Forelimb muscle (tissue), 1 donor: ENCODE results near the gene XRCC6. TPM values are rescaled to one million over a fixed set of nuclear protein-coding genes. Genes with fewer than 3 reads are reported as not detected.
"Not testable (repeated sequence)": the region's sequence is repeated elsewhere in the genome, so short reads cannot be mapped to it uniquely, and the experiment has no call there.

Source experiments
- DNase-seq: peaks from one replicate; pipeline ENCODE4 v3.0.0-alpha.2; 2013; ENCODE audit warnings: low read depth
- polyA plus RNA-seq: library from polyadenylated mRNA; unstranded; fragments of 120-200 nt; gene quantifications from one replicate; pipeline ENCODE4 v1.2.1, GENCODE V29; 2013; ENCODE audit not compliant: insufficient read length

The XRCC6 gene
- polyA plus RNA-seq, 1 donor = 213 TPM

DNA sequence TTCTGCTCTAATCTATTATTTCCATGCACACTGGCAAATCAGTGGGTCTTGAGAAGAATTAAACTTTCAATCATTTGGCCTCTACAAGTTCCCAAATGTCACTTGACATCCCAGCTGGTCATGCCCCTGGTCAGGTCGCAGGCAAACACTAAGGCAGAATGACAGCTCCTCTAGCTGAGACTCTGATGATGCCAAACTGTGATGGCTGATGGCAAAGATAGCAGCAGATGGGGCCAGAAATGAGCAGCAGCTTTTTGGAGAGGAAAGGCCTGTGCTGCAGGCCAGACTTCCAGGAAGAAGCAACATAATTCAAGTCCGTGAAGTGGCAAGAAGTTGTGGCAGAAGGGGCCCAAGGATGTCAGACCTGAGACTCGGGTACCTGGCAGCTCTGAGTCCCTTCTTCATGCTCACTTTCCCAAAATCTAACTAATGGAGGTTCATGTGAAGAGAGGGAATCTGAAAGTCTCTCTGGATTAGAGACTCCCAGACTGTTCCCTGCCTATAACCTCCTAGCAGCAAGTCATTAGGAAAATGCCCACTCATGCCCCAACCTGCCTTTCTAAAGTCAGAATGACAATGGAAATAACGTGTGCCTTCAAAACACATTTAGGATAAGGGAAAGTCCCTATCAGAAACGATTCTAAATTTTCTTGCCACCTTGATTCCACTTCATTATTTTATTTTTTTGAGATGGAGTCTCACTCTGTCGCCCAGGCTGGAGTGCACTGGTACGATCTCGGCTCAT, 22.0 kb upstream of the XRCC6 start:
- DNase-seq = no peak

DNA sequence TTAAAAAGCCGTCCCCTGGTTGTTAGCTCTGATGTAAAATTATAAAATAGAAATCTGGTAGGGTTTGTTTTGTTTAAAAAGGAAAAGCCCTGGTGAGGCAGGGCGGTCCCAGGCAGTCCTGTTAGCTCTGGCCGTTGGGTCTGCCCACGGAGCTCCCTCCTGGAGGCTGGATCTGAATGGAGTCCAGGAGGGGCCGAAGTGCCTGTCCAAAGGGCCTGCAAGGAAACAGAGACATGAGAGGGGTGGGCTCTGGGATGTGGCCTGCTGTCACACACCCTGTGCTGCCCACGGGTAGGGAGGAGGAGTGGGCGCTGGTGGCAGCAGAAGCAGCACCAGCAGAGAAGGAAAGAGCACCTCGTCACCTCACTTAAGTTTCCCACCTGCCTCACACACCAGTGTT, 20.1 kb upstream of the XRCC6 start:
- DNase-seq = no peak

DNA sequence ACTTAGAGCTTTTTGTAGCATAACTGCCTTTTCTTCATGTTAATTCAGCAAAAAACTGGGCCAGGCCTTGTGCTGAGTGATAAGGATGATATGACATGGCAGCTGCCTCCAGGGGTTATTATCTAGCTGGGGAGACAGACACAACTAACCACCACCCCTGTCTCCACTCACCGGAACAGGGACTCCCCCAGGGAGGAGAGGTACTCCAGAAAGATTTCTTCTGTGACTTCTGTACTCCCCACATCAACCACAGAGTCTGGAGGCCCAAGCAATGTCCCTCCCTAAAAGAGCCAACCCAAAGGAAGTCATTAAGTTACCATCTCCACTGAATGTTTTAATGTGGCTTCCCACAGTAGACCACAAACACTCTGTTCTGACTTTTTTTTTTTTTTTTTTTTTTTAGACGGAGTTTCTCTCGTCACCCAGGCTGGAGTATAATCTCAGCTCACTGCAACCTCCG, 17.2 kb upstream of the XRCC6 start:
- no peak for DNase-seq

DNA sequence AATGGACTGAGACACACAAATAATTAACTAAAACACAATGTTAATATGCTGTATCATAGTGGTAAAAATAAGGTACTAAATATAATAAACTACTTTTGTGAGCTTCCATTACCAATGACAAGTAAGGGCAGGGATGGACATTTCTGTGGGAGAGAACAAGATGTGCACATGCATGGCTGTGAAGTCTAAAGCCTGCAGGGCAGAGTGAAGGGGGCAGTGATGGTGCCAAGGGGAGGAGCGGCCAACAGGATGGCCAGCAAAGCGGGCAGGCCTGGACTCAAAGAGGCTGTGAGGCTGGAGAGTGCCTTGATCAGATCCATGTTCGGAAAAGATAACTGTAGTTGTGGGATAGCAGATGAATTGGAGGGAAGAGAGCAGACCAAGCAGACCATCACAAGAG, 12.7 kb upstream of the XRCC6 start:
- no peak for DNase-seq

DNA sequence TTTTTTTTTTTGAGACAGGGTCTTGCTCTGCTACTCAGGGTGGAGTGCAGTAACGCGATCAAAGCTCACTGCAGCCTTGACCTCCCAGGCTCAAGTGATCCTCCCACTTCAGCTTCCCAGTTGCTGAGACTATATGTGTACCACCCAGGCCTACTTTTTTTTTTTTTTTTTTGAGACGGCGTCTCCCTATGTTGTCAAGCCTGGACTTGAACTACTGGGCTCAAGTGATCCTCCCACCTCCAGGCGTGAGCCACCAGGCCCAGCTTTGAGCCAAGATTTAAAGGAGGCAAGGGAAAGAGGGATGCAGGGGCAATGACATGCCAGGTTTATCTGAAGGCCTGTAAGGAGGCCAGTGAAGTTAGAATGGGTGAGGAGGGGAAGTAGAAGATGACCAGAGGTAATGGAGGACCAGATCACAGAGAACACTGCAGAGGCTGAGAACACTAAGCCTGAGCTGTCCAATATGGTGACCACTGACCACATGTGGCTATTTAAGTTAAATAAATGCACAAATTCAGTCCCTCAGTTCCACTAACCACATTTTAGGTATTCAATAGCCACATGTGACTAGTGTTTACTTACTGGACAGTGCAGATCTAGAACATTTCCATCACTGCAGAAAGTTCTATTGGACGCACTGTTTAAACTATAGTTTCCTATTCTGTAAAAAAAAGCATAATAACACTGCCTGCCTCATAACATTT, 8.3 kb upstream of the XRCC6 start:
- no peak for DNase-seq

DNA sequence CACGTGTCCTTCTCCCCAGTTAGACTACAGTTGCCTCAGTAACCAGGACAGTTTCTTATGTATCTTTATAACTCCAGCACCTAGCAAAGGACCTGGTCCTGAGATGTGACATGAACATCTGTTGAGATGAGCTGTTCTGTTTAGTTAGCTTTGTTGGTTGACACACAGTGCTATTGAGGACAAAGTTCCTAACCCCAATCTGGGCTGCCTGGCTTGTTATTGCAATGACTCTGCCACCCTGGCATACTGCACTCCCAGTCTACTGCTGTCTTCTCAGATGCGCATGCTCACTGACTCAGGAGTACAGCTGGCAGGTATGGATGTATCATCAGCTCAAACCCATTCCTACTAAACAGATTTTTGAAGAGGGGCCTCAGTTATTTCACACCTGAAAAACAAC, 7.6 kb upstream of the XRCC6 start:
- no peak for DNase-seq

DNA sequence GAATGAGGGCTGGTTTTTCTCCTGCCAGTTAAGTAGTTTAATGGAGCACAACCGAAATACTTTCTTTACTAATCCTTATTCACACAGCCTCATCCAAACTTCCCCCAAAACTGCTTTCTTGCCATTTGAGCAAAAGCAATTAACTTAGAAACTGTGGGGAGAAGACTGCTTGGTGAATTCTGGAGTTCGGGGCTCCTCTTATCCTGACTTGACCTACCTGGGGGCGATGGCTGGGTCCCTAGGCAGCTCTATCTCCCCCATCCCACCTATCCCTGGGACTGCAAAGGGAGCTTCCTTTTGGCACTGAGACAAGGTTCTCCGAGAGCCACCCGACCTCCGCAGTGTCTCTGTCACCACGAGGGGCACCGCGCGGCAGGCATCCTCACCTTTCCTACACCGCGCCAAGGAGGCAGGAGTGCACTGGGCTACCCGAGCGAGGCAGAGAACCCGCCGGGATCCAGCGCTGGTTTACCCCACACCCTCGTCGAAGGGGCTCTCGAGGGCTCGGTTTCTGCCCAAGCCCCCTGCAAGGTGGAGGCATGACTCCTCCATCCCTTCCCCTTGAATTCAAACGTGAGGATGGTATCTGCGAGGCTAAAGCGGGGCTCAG, 1.0 kb upstream of the XRCC6 start:
- DNase-seq = no peak

DNA sequence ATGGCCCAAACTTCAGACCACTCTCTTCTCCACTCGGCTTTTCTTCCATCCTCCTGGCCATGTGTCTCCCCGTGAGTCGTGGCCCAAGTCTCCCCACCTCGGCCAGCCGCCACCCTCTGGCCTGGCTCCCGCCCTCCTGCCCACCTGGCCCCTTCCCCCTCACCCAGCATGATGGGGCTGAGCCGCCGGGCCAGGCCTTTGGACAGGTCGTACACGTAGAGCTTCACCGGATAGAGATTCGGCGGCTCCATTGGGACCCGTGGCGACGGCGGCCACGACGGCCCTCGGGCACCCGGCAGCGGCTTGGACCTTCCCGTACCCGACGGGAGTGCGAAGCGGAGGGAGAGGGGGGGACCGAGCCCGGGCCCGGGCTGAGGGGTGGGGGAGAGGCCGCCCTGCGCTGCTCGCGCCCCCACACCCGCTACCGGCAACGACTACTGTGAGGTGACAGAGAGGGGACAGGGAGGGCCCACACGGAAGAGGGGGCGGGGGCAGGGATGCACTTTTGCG, 451 bp upstream of the XRCC6 start, which contains the start of gene DESI1:
Gene DESI1 (minus strand): TSS at position 455 of the 510 bp plus-strand sequence. CDS start 204 bp downstream, at position 251.
- DNase-seq = no peak

DNA sequence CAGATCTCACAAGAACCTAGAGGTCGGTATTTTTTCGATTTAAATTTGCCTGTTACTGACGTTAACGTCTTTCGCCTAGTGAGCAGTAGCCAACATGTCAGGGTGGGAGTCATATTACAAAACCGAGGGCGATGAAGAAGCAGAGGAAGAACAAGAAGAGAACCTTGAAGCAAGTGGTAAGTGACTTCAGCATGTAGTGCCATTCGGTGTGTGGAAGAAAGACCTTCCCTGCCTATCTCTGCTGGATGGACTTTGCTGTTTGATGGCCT, 750 bp downstream of the XRCC6 start:
- no peak for DNase-seq

DNA sequence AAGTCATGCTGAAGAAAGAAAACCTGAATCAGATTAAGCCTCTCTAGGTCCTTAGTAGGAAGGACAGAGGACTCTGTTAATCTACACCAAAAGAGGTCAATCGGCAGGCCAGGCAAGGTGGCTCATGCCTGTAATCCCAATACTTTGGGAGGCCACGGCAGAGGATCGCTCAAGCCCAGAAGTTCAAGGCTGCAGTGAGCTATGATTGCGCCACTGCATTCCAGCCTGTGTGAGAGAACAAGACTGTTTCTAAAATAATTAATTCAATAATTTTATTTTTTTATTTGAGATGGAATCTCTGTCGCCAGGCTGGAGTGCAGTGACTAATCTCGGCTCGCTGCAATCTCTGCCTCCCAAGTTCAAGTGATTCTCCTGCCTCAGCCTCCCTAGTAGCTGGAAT, 4.5 kb downstream of the XRCC6 start:
- DNase-seq = no peak

DNA sequence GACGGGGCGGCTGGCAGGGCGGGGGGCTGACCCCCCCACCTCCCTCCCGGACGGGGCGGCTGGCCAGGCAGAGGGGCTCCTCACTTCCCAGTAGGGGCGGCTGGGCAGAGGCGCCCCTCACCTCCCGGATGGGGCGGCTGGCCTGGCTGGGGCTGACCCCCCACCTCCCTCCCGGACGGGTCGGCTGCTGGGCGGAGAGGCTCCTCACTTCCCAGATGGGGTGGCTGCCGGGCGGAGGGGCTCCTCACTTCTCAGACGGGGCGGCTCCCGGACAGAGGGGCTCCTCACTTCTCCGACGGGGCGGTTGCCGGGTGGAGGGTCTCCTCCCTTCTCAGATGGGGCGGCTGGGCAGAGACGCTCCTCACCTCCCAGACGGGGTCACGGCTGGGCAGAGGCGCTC, 10.0 kb downstream of the XRCC6 start:
- not testable (repeated sequence) for DNase-seq

DNA sequence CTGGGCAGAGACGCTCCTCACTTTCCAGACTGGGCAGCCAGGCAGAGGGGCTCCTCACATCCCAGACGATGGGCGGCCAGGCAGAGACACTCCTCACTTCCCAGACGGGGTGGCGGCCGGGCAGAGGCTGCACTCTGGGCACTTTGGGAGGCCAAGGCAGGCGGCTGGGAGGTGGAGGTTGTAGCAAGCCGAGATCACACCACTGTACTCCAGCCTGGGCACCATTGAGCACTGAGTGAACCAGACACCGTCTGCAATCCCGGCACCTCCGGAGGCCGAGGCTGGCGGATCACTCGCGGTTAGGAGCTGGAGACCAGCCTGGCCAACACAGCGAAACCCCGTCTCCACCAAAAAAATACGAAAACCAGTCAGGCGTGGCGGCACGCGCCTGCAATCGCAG, 10.5 kb downstream of the XRCC6 start:
- DNase-seq = not testable (repeated sequence)

DNA sequence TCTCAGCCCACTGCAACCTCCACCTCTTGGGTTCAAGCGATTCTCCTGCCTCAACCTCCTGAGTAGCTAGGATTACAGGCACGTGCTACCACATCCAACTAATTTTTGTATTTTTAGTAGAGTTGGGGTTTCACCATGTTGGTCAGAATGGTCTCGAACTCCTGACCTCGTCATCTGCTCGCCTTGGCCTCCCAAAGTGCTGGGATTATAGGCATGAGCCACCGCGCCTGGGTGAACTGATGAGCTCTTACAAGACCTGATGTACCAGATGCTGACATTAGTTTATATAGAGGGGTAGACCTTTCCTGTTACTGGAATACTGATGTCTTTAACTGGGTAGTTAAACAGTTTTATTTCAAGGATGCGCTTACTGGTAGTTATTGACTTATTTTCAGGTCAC, 13.5 kb downstream of the XRCC6 start:
- DNase-seq = not testable (repeated sequence)

DNA sequence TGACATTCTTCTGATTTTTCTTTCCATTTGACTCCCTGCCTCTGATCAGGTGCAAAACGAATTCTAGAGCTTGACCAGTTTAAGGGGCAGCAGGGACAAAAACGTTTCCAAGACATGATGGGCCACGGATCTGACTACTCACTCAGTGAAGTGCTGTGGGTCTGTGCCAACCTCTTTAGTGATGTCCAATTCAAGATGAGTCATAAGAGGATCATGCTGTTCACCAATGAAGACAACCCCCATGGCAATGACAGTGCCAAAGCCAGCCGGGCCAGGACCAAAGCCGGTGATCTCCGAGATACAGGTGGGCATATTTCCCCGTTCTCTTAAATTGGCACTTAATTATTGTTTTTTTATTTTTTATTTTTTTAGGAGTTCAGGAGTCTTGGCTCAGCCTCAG, 15.4 kb downstream of the XRCC6 start:
- DNase-seq = no peak

DNA sequence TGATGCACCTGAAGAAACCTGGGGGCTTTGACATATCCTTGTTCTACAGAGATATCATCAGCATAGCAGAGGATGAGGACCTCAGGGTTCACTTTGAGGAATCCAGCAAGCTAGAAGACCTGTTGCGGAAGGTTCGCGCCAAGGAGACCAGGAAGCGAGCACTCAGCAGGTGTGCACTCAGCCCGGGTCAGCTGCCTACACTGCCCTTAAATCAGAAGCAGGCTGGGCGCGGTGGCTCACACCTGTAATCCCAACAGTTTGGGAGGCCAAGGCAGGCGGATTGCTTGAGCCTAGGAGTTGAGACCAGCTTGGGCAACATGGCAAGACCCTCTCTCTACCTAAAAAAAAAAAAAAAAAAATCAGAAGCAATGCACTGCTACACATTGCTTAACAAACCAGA, 16.5 kb downstream of the XRCC6 start:
- DNase-seq = not testable (repeated sequence)

DNA sequence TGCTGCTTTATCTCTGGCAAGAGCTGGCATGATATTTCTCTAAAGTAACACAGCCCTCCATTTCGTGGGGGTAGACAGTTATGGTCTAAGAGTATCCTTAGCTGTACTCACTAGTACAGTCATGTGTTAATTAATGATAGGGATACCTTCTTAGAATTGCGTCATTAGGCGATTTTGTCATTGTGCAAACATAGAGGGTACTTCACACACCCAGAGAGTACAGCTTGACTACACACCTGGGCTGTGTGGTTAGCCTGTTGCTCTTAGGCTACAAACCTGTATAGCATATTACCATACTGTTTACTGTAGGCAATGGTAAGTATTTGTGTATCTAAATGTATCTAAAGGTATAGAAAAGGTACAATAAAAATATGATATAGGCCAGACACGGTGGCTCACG, 17.0 kb downstream of the XRCC6 start:
- no peak for DNase-seq

DNA sequence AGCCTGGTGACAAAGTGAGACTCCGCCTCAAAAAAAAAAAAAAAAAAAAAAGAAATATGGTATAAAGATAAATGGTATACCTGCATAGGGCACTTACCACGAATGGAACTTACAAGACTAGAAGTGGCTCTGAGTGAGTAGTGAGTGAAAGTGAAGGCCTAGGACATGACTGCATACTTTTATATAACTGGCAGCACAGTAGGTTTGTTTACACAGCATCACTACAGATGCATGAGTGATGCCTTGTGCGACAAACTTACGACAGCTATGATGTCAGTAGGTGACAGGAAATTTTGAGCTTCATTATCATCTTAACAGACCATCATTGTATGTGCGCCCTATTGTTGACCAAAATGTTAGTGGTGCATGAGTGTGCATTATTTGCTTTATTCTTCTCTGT, 17.7 kb downstream of the XRCC6 start:
- no peak for DNase-seq

DNA sequence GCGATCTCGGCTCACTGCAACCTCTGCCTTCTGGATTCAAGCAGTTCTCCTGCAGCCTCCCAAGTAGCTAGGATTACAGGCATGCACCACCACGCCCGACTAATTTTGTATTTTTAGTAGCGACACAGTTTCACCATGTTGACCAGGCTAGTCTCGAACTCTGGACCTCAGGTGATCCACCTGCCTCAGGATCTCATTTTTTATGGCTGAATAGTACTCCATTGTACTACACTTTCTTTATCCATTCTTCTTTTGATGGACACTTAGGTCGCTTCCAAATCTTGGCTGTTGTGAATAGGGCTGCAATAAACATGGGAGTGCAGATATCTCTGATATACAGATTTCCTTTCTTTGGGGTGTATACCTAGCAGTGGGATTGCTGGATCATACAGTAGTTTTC, 20.8 kb downstream of the XRCC6 start:
- no peak for DNase-seq

DNA sequence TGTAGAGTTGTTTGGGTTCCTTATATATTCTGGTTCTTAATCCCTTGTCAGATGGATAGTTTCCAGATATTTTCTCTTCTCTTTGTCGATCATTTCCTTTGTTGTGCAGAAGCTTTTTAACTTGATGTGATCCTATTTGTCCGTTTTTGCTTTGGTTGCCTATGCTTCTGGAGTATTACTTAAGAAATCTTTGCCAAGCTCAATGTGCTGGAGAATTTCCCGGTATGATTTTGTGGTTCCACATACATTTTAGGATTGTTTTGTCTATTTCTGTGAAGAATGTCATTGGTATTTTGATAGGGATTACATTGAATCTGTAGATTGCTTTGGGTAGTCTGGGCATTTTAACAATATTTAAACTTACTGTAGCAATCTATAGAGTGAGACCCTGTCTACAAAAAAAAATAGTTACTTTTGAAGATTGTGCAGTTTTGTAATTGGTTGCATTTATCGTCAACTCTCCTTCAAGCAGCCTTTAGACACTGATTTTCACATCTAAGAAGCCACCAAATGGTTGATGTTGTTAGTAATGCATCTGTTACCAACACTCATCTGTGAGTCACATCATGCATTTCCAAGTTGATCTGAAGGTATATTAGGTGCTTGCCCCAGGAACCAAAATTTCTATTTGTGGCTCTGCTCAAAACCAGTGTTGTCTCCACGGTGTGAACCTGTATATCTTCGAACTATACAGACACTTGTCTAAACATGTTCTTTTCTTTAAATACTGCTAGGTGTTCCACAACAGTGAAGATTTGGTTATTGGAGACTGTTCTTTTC, 21.4 kb downstream of the XRCC6 start:
- no peak for DNase-seq

DNA sequence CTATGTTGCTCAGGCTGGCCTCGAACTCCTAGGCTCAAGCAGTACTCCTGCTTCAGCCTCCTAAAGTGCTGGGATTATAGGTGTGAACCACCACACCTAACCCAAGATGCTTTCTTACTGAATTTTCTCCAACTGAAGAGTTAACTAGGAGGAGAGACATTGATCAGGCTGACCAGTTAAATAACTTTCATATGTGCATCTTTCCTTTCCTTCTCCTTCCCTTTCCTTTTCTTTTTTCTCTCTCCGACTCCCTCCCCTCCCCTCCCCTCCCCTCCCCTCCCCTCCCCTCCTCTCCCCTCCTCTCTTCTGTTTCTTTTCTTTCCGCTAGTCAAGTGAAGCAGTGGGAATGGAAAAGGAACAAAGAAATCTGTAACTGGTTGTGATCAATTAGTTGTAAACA, 26.7 kb downstream of the XRCC6 start:
- no peak for DNase-seq

DNA sequence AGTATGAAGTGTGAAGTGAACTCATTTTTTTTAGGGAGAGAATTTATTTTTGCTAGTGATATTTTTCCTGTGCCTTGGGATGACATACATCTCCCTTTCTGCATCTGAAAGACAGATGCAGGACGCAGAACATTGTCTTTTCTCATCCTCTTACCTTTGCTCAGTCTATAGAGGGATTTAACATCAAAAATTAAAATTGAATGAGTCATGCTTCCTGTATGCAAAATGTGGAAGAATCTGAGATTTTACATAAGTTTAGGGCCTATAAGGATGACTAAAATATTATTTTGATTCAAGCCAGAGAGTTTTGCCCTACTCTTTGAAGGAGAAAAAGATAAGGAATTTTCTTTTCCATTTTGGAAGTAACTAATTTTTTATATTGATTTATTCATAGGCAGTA, 27.3 kb downstream of the XRCC6 start:
- DNase-seq = no peak

DNA sequence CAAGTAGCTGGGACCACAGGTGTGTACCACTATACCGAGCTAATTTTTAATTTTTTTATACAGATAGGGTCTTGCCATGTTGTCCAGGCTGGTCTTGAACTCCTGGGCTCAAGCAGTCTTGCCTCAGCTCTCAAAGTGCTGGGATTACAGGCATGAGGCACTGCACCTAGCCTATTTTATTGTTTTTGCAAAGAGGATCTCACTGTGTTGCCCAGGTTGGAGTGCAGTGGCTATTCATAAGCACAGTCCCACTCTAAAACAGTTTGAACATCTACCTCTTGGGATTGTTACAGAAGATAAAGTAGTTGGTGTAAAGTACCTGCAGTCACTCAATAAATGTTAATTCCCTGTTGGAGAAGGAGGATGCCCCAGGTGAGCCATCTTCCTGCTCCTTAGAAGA, 29.1 kb downstream of the XRCC6 start:
- no peak for DNase-seq
